Esophagus muscularis mucosa (tissue), 4 donors: ENCODE results near the gene PELI2. TPM values are rescaled to one million over a fixed set of nuclear protein-coding genes. Genes with fewer than 3 reads are reported as not detected.

ENCODE experiments used
- DNase-seq: peaks from one replicate; pipeline ENCODE4 v3.0.0-alpha.2; 2017; ENCODE audit errors: extremely low spot score
- H3K27ac ChIP-seq, 4 donors: fragments of 200-600 bp; sonication (generic); replicated peaks in 1 of 4; 1 replicate in 3 of 4; 2 replicates in 1 of 4; pipeline ENCODE4 v1.5.1; 2016 to 2019; ENCODE audit warnings: mild to moderate bottlenecking in 1 of 4
- H3K27me3 ChIP-seq, 4 donors: fragments of 200-600 bp; sonication (generic); one replicate each; pipeline versions ENCODE4 v1.5.1 to v1.6.0; 2016 to 2019
- H3K36me3 ChIP-seq, 4 donors: fragments of 200-600 bp; sonication (generic); one replicate each; pipeline ENCODE4 v1.5.1; 2016 to 2019
- H3K4me1 ChIP-seq, 4 donors: fragments of 200-600 bp; sonication (generic); one replicate each; pipeline ENCODE4 v1.5.1; 2016 to 2019
- H3K4me3 ChIP-seq, 4 donors: fragments of 200-600 bp; sonication (generic); 1 replicate in 2 of 4; 2 replicates in 2 of 4; pipeline ENCODE4 v1.5.1; 2016 to 2019; ENCODE audit warnings: mild to moderate bottlenecking in 4 of 4, moderate library complexity in 1 of 4
- H3K9me3 ChIP-seq, 4 donors: fragments of 200-600 bp; sonication (generic); 1 replicate in 3 of 4; 2 replicates in 1 of 4; pipeline ENCODE4 v1.5.1; 2016 to 2019
- CTCF ChIP-seq, 3 experiments: fragments of 200-600 bp in 2 of 3; fragments of 450-650 bp in 1 of 3; sonication (generic) in 2 of 3; IDR thresholded peaks; one replicate each; pipeline ENCODE4 v1.5.1; 2017 to 2019; ENCODE audit warnings: antibody characterized with exemption in 3 of 3, mild to moderate bottlenecking in 2 of 3, moderate library complexity in 1 of 3
- EP300 ChIP-seq: sonication (generic); formaldehyde crosslinking; IDR thresholded peaks from one replicate; pipeline ENCODE4 v1.6.1; 2017; ENCODE audit warnings: antibody characterized with exemption
- POLR2A ChIP-seq: fragments of 450-650 bp; IDR thresholded peaks from one replicate; pipeline ENCODE4 v1.6.1; 2017; ENCODE audit warnings: antibody characterized with exemption, moderate library complexity, mild to moderate bottlenecking, low read depth
- POLR2AphosphoS5 ChIP-seq, 2 donors: sonication (generic); formaldehyde crosslinking; IDR thresholded peaks; one replicate each; pipeline ENCODE4 v1.6.1; 2017; ENCODE audit warnings: antibody characterized with exemption in 2 of 2
- WGBS: methylation state at CpG from one replicate; pipeline ENCODE4 v1.1.5; 2018; 5-methylcytosine and 5-hydroxymethylcytosine counted together
- intact Hi-C: fragments of 100-400 bp; cut with DNase I; formaldehyde crosslinking; loops from one replicate; pipeline ENCODE4 v1.15.1; 2023
- total RNA-seq, 4 donors: library from RNA; depleted of rRNA; stranded (reverse); fragments of >200 nt; gene quantifications; one replicate each; pipeline versions ENCODE4 v1.1.0 to v1.2.1, GENCODE V29; 2016

PELI2 gene
- total RNA-seq, 4 donors from 2014 or later, result 10.6 to 16.3 (median 14.1) TPM

- TF ChIP-seq EP300 (no peak), CTCF (IDR thresholded peaks at IDR 0.05) (no peak), POLR2AphosphoS5 (IDR thresholded peaks at IDR 0.05) (no peak), POLR2A (no peak)
- intact Hi-C loops, result no loop called here
- Histone ChIP-seq H3K4me3 (no peak overlapping the region), H3K36me3 (no peaks in the 10 kb centered on the region), H3K9me3 (no peaks in the 10 kb centered on the region), H3K27me3 (no peaks in the 10 kb centered on the region), H3K4me1 (peaks cover 8 to 39% (median 34%) of the 10 kb centered on the region in 4 donors), H3K27ac (peak overlapping the region in 1 of 4 donors; percentile 7)
- DNase-seq, result no peak
- 86% methylated on average over 6 of the region's 6 CpGs for WGBS
Measured at GRCh38 chr14:56173365-56173922, 55.2 kb downstream of the PELI2 start.

- Histone ChIP-seq H3K36me3 (no peaks in the 10 kb centered on the region), H3K4me1 (peaks cover 8 to 39% (median 34%) of the 10 kb centered on the region in 4 donors), H3K9me3 (no peaks in the 10 kb centered on the region), H3K27me3 (no peaks in the 10 kb centered on the region), H3K27ac (no peak overlapping the region), H3K4me3 (no peak overlapping the region)
- intact Hi-C loops, result no loop called here
- WGBS, result 57% methylated on average over 2 of the region's 2 CpGs
- TF ChIP-seq POLR2A (no peak), EP300 (no peak), CTCF (IDR thresholded peaks at IDR 0.05) (no peak), POLR2AphosphoS5 (IDR thresholded peaks at IDR 0.05) (no peak)
- no peak for DNase-seq
Measured at GRCh38 chr14:56175773-56176172, 57.6 kb downstream of the PELI2 start.

- no peak overlapping the region for H3K4me3 ChIP-seq
- no peaks in the 10 kb centered on the region for H3K9me3 ChIP-seq
- no peaks in the 10 kb centered on the region for H3K27me3 ChIP-seq
- peaks cover 8 to 39% (median 34%) of the 10 kb centered on the region in 4 donors for H3K4me1 ChIP-seq
- TF ChIP-seq POLR2AphosphoS5 (IDR thresholded peaks at IDR 0.05), result no peak
- intact Hi-C loops, result no loop called here
- no peaks in the 10 kb centered on the region for H3K36me3 ChIP-seq
- DNase-seq, result no peak
- H3K27ac ChIP-seq, result no peak overlapping the region
- 89% methylated on average over 3 of the region's 3 CpGs for WGBS
Measured at GRCh38 chr14:56176530-56176929, 58.3 kb downstream of the PELI2 start.

- no peak for TF ChIP-seq POLR2AphosphoS5 (IDR thresholded peaks at IDR 0.05)
- no peak for TF ChIP-seq EP300
- TF ChIP-seq POLR2A, result no peak
- no peak for TF ChIP-seq CTCF (IDR thresholded peaks at IDR 0.05)
- Histone ChIP-seq H3K27ac (no peak overlapping the region), H3K9me3 (no peaks in the 10 kb centered on the region), H3K4me3 (no peak overlapping the region), H3K36me3 (no peaks in the 10 kb centered on the region), H3K4me1 (peaks cover 8 to 37% (median 31%) of the 10 kb centered on the region in 4 donors), H3K27me3 (no peaks in the 10 kb centered on the region)
- WGBS, result 79% methylated on average over 2 of the region's 2 CpGs
- intact Hi-C loops, result no loop called here
- no peak for DNase-seq
Measured at GRCh38 chr14:56177036-56177435, 58.8 kb downstream of the PELI2 start.

GRCh38 chr14:56180754-56181542 lies 62.7 kb downstream of the PELI2 start:
- peaks cover 5 to 14% (median 10%) of the 10 kb centered on the region in 4 donors for H3K4me1 ChIP-seq
- H3K4me3 ChIP-seq, result no peak overlapping the region
- H3K27ac ChIP-seq, result no peak overlapping the region
- TF ChIP-seq POLR2AphosphoS5 (IDR thresholded peaks at IDR 0.05) (no peak), CTCF (IDR thresholded peaks at IDR 0.05) (no peak), POLR2A (no peak), EP300 (no peak)
- intact Hi-C loops, result no loop called here
- H3K9me3 ChIP-seq, result no peaks in the 10 kb centered on the region
- H3K27me3 ChIP-seq, result no peaks in the 10 kb centered on the region
- WGBS, result 73% methylated on average over 4 of the region's 4 CpGs
- no peak for DNase-seq
- no peaks in the 10 kb centered on the region for H3K36me3 ChIP-seq
